Ammon's horn (tissue), 1 donor: ENCODE results near the gene NXPH4.

Experiments
- DNase-seq: peaks from one replicate; pipeline ENCODE4 v3.0.0-alpha.2; 2016; ENCODE audit warnings: low spot score

Gene NXPH4

DNA sequence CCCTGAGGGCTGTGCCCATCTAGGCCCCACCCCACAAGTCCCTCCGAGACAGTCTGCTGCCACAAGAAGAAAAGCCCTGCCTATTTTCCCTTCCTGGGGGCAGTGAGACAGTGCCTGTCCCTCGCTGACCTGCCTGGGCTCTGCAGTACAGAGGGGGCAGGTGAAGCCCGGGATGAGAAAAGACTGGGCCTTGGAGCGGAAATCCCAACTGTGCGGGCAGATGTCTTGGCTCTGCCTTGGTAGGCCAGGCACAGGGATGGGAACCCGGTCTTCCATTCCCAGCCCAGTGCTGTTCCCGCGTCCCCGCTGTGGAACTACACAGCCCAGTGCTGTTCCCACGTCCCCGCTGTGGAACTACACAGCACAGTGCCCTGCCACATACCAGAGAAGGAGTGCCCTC is 12.8 kb upstream of the NXPH4 start:
- no peak for DNase-seq

DNA sequence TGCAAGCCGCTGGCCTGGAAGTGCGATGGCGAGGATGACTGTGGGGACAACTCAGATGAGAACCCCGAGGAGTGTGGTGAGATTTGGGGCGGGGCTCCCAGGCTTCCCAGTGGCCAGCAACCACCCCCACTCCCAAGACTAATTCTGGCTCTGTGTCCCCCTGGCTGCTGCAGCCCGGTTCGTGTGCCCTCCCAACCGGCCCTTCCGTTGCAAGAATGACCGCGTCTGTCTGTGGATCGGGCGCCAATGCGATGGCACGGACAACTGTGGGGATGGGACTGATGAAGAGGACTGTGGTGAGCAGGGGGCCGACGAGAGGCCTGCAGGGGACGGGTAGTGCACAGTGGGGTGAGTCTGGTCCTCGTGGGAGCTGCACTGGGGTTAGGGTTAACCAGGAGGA is 12.1 kb upstream of the NXPH4 start:
- DNase-seq: no peak

GRCh38 chr12:57205186-57205585 is 11.4 kb upstream of the NXPH4 start:
- DNase-seq: no peak

DNA sequence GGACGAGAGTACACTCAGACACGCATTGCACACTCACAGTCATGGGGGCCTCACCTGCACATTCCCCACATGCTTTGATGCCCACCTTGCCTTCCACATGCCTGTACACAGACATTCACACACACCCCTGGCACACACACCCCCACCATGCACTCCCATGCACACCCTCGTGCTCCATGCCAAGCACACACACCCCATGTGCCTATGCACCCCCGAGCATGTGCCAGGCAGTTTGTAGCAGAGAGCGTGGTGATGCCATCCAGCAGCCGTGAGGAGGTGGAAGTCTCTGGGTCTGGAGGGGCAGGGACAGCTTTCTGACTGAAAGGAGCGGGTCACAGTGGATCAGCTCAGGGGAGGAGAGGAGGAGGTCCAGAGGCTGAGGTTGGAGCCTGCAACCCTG is 10.7 kb upstream of the NXPH4 start:
- no peak for DNase-seq

DNA sequence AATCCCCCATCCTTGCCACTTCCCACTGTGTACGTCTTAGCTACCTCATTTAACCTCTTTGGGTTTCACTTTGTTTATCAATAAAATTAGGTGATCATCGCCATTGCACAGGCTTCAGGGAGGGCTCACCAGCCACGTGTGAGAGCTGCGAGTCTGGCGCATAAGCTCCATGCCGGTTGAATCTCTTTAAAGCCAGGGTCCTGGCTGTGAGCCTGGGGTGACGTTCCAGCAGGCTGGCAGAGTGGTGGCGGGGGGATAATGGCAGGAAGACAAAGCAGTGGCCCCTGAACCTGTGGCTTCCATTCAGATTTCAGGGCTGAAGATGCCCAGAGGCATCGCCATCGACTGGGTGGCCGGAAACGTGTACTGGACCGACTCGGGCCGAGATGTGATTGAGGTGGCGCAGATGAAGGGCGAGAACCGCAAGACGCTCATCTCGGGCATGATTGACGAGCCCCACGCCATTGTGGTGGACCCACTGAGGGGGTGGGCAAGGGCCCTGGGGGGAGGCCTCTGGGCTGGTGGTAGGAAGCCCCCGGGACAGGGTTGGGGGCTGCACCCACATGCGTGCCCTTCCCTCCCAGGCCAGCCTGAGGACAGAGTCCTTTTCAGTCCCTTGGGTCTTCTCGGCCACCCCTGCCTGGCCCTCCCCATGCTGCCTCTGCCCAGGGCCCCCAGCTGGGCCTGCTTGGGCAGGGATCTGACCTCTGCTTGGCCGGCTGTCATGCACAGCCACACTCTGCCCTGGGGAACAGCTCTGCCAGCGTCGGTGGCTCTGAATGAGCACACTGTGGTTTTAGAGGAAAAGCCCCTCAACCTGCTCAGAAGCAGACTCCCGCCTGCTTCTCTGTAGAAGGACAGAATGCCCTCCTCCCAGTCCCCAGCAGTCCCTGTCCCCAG is 8.6 kb upstream of the NXPH4 start:
- DNase-seq: no peak

DNA sequence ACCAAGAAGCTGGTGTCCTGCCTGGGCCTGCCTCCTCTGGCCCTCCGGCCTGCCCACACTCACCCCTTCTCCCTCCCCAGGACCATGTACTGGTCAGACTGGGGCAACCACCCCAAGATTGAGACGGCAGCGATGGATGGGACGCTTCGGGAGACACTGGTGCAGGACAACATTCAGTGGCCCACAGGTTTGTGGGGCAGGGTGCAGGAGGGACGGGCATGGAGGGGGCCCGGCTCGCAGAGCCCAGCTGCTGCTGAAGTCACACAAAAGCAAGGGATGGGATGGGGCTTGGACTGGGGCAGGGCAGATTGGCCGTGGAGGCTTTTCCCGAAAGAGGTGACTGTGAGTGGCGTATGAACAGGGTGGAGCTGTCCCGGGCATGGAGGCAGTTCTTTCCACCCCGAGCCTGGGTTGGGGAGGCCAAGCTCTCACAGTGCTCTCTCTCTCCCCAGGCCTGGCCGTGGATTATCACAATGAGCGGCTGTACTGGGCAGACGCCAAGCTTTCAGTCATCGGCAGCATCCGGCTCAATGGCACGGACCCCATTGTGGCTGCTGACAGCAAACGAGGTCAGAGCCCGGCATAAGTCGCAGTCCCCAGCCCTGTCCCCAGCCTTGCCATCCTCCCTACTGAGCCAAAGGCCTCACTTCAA is 7.8 kb upstream of the NXPH4 start:
- DNase-seq: peak; percentile 77

DNA sequence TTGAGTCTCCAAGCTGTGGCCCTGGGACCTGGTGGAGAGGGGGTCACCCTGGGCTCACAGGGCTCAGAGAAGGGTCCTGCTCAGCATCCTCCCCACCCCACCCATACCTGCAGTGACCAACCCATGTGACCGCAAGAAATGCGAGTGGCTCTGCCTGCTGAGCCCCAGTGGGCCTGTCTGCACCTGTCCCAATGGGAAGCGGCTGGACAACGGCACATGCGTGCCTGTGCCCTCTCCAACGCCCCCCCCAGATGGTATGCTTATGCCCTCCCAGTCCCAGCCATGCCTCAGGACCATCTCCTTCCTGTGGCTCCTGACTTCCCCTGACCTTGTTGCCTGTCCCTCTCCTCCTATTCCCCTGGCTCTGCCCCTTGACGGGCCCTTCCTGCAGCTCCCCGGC is 6.7 kb upstream of the NXPH4 start:
- no peak for DNase-seq

DNA sequence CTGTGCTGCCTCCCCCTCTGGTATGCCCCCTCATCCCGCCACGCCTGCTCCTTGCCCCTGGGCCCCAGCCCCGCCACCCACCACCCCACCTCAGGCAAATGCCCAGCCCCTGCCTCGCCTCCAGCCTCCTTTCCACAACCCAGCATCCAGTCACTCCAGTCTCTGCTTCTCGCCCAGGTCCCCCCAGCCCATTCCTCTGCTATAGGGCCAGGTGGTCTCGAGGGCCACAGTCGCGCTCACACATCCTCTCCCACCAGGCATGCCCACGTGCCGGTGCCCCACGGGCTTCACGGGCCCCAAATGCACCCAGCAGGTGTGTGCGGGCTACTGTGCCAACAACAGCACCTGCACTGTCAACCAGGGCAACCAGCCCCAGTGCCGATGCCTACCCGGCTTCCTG is 6.1 kb upstream of the NXPH4 start:
- no peak for DNase-seq

DNA sequence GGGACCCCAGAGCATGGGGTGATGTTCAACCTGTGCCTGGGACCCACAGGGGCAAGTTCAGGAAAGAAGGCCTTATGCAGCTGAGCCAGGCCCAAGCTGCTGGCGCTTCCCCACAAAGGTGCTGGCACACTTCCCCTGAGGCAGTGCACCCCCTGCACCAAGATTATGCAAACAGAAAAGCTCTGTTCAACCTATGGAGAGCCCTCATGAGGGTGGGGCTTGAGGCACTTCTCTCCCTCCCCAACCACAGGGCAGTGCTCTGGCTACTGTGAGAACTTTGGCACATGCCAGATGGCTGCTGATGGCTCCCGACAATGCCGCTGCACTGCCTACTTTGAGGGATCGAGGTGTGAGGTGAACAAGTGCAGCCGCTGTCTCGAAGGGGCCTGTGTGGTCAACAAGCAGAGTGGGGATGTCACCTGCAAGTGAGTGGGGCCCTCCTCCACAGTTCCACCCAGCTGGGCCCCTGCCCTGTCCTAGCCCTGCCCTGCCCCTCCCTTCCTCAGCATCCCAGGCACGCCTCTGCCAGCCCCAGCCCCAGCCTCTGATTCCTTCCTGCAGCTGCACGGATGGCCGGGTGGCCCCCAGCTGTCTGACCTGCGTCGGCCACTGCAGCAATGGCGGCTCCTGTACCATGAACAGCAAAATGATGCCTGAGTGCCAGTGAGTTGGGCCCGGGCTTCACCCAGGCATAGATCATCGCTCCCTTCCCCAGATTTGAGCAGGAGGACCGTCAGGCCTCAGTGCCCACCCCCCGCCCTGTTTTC is 5.5 kb upstream of the NXPH4 start:
- DNase-seq: no peak

DNA sequence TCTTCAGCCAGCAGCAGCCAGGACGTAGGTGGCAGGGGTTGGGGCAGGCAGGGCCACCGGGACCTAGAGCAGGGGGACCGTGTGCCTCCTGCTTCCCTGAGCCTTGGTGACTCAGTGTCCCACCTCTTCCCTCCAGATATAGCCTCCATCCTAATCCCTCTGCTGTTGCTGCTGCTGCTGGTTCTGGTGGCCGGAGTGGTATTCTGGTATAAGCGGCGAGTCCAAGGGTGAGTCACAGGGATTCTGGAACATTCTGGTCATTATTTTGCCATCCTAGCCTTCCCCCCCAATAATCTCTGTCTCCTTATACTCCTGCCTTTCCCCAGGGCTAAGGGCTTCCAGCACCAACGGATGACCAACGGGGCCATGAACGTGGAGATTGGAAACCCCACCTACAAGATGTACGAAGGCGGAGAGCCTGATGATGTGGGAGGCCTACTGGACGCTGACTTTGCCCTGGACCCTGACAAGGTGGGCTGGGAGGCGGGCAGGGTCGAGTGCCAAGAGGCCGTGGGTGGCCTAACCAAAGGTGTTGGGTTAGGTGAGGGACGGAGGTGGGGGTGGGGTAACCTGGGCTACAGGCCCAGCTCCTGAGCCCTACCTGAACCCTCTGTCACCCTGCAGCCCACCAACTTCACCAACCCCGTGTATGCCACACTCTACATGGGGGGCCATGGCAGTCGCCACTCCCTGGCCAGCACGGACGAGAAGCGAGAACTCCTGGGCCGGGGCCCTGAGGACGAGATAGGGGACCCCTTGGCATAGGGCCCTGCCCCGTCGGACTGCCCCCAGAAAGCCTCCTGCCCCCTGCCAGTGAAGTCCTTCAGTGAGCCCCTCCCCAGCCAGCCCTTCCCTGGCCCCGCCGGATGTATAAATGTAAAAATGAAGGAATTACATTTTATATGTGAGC is 4.5 kb upstream of the NXPH4 start:
- no peak for DNase-seq

GRCh38 chr12:57212701-57213057 is 3.9 kb upstream of the NXPH4 start:
- DNase-seq: no peak

DNA sequence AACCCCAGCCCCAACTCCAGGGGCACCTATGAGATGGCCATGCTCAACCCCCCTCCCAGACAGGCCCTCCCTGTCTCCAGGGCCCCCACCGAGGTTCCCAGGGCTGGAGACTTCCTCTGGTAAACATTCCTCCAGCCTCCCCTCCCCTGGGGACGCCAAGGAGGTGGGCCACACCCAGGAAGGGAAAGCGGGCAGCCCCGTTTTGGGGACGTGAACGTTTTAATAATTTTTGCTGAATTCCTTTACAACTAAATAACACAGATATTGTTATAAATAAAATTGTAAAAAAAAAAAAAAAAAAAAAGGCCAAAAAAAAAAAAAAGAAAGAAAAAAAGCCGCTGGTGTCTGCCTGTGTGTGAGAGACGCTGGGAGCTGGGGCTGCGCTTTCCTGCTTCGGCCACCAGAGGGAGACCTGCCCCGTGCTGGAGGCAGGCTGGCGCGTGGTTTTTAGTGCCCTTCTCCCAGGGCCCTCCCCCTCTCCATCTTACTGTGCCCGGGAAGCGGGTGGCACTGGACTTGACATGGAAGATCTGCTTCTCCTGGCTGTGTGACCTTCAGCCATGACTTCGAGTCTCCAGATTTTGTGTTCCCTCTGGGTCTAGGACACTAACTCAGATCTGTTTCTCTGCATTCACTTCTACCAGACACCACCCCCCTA is 3.4 kb upstream of the NXPH4 start:
- peak; percentile 93 for DNase-seq

- no peak for DNase-seq
Measured at GRCh38 chr12:57213763-57214397, 2.7 kb upstream of the NXPH4 start.

- peak; percentile 62 for DNase-seq
Measured at GRCh38 chr12:57214398-57214781, 2.2 kb upstream of the NXPH4 start.

GRCh38 chr12:57215065-57215464 is 1.5 kb upstream of the NXPH4 start:
- no peak for DNase-seq

DNA sequence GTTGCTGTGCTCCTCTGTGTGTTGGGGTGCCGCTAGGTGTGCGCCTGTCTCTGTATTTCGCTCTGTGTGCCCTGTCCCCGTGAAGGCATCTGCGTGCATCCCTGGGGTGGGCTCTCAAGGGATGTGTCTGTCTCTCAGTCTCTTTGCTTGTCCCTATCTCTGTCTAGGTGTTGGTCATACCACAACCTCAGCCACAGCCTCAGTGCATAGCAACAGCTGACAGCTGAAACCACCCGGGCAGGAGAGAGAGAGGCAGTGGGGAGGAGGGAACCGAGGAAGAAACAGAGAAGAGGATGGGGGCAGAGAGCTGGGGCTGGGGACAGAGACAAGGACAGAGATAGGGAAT is 953 bp upstream of the NXPH4 start:
- DNase-seq: no peak

GRCh38 chr12:57216921-57217879 is 606 bp downstream of the NXPH4 start:
- DNase-seq: no peak

GRCh38 chr12:57218030-57218853 is 1.6 kb downstream of the NXPH4 start:
- no peak for DNase-seq
